ENCODE measurements around the gene ZNF143.

ZNF143 gene

DNA sequence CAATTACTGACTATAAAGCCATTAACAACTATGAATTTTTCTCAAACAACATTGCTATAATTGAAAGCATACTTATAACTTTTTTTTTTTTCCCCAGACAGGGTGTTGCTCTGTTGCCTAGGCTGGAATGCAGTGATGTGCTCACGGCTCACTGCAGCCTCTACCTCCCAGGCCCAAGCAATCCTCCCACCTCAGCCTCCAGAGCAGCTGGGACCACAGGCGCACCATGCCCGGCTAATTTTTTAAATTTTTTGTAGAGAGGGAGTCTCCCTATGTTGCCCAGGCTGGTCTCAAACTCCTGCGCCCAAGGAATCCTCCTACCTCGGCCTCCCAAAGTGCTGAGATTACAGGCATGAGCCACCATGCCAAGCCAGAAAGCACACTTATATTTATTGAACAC lies 106.6 kb downstream of the ZNF143 start:
- CTCF ChIA-PET: interaction anchor here (0.9 kb wide), 1 partner anchor 32 kb away, joined by 5 read pairs; no protein-coding TSS in a partner anchor
- TF ChIP-seq ARNT (IDR thresholded peaks at IDR 0.05) (no peak), TARDBP (IDR thresholded peaks at IDR 0.05) (no peak), L3MBTL2 (conservative IDR thresholded peaks at IDR 0.05) (no peak), SP1 (IDR thresholded peaks at IDR 0.05) (no peak), HDGF (IDR thresholded peaks at IDR 0.05; ENCODE audit: borderline replicate concordance) (no peak), ZNF384 (IDR thresholded peaks at IDR 0.05) (no peak), LEF1 (IDR thresholded peaks at IDR 0.05; ENCODE audit: borderline replicate concordance) (no peak), FOXA1 (IDR thresholded peaks at IDR 0.05) (no peak), NFRKB (IDR thresholded peaks at IDR 0.05) (no peak), BHLHE40 (IDR thresholded peaks at IDR 0.05; ENCODE audit: borderline replicate concordance) (no peak)
- POLR2A ChIA-PET: interaction anchor here (1.3 kb wide), 1 partner anchor 8 kb away, joined by 6 read pairs; no protein-coding TSS in a partner anchor
- DNase-seq (ENCODE audit: extremely low spot score): no peak

DNA sequence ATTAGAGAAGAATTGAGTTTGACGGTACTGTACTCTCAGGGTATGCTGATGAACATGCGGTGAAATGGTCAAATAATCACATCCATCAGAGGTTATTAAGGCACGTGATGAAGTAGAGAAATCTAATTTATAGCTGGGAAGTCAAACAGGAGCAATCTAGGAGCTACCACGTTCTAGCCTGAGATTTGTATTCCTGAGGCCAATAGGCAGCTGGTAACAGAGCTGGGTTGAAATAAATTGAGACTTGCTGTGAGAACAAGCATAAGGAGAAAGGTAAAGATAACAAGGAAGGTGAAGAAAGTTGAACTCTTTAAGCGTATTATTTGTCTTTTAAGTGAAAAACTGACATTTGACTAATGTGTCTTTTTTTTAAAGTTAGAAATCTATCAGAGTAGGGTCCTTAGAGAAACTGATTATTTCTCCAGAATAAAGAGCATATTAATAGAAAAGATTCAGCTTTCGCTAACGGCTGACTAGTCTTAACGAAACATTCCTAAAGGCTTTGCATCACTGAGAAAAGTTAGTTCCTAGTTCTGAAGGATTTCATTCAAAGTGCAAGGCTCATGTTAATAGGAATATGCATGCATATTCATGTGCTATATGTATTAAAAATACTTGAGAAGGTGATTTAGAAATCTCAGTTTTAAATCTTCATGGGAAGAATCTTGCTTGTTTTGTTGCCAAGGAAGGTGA lies 107.5 kb downstream of the ZNF143 start:
- ChIA-PET POLR2A (interaction anchor here (0.9 to 1.0 kb wide), 2 partner anchors 9 to 108 kb away, joined by 3 read pairs; partner anchors contain the start of gene ZNF143), CTCF (interaction anchor here (0.8 kb wide), 1 partner anchor 35 kb away, joined by 3 read pairs; no protein-coding TSS in a partner anchor)
- TF ChIP-seq ARNT (IDR thresholded peaks at IDR 0.05): no peak
- no peak for TF ChIP-seq CTBP1 (IDR thresholded peaks at IDR 0.05; ENCODE audit: borderline replicate concordance)
- TF ChIP-seq SP1 (IDR thresholded peaks at IDR 0.05): no peak
- TF ChIP-seq NFRKB (IDR thresholded peaks at IDR 0.05): no peak
- TF ChIP-seq FOXA1 (IDR thresholded peaks at IDR 0.05): no peak
- no peak for TF ChIP-seq LEF1 (IDR thresholded peaks at IDR 0.05; ENCODE audit: borderline replicate concordance)
- no peak for TF ChIP-seq ZNF384 (IDR thresholded peaks at IDR 0.05)
- no peak for TF ChIP-seq FOXM1 (IDR thresholded peaks at IDR 0.05; ENCODE audit: borderline replicate concordance)
- no peak for TF ChIP-seq BHLHE40 (IDR thresholded peaks at IDR 0.05; ENCODE audit: borderline replicate concordance)
- TF ChIP-seq FOXK2 (IDR thresholded peaks at IDR 0.05): no peak
- no peak for TF ChIP-seq HDGF (IDR thresholded peaks at IDR 0.05; ENCODE audit: borderline replicate concordance)
- TF ChIP-seq L3MBTL2 (conservative IDR thresholded peaks at IDR 0.05): no peak
- no peak for TF ChIP-seq SUZ12 (IDR thresholded peaks at IDR 0.05)
- no peak for TF ChIP-seq ELF4 (IDR thresholded peaks at IDR 0.05)
- no peak for DNase-seq (ENCODE audit: extremely low spot score)

DNA sequence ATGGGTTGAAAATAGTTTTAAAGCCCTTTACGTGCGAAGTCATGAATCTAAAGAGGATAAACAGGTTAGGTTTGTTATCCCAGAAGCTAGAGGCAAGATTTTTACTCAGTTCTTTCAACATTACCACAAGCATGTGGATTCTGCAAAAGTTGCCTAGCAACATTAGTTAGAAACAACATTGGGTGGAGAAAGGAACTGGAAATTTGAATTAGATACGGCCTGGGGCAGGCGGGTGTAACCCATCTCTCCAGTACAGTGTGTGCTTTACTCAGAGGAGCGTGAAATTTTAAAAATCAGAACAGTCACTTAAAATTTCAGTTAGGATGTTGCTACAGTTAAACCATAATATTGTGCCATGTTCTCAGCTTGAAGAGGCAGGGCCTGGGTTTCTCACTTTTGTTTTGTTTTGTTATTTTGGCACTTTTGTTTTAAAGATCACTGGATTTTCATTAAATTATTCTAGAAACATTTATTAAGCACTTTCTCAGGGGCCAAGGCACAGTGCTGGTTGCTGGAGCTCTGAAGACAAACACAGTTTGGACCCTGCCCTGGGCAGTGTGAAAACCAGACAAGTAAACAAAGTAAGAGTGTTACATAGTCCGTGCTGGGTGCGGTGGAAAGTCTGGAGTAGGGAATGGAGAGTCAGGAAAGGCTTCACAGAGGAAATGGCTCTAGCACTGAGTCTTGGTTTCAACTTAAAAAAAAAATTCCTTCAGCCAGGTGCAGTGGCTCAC lies 108.2 kb downstream of the ZNF143 start:
- ChIA-PET POLR2A (interaction anchor here (0.9 to 1.0 kb wide), 2 partner anchors 9 to 108 kb away, joined by 3 read pairs; partner anchors contain the start of gene ZNF143), CTCF (interaction anchor here (0.8 kb wide), 1 partner anchor 35 kb away, joined by 3 read pairs; no protein-coding TSS in a partner anchor)
- no peak for DNase-seq (ENCODE audit: extremely low spot score)
- TF ChIP-seq NFRKB (IDR thresholded peaks at IDR 0.05) (no peak), ZNF384 (IDR thresholded peaks at IDR 0.05) (no peak), SP1 (IDR thresholded peaks at IDR 0.05) (no peak), HDGF (IDR thresholded peaks at IDR 0.05; ENCODE audit: borderline replicate concordance) (no peak), ELF4 (IDR thresholded peaks at IDR 0.05) (no peak), ARNT (IDR thresholded peaks at IDR 0.05) (no peak), L3MBTL2 (conservative IDR thresholded peaks at IDR 0.05) (no peak), TARDBP (IDR thresholded peaks at IDR 0.05) (no peak), FOXM1 (IDR thresholded peaks at IDR 0.05; ENCODE audit: borderline replicate concordance) (no peak), LEF1 (IDR thresholded peaks at IDR 0.05; ENCODE audit: borderline replicate concordance) (no peak), SUZ12 (IDR thresholded peaks at IDR 0.05) (no peak), FOXA1 (IDR thresholded peaks at IDR 0.05) (no peak), CTBP1 (IDR thresholded peaks at IDR 0.05; ENCODE audit: borderline replicate concordance) (no peak), FOXK2 (IDR thresholded peaks at IDR 0.05) (no peak), BHLHE40 (IDR thresholded peaks at IDR 0.05; ENCODE audit: borderline replicate concordance) (no peak)
- TF ChIP-seq, protein P1, sequence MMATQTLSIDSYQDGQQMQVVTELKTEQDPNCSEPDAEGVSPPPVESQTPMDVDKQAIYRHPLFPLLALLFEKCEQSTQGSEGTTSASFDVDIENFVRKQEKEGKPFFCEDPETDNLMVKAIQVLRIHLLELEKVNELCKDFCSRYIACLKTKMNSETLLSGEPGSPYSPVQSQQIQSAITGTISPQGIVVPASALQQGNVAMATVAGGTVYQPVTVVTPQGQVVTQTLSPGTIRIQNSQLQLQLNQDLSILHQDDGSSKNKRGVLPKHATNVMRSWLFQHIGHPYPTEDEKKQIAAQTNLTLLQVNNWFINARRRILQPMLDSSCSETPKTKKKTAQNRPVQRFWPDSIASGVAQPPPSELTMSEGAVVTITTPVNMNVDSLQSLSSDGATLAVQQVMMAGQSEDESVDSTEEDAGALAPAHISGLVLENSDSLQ (IDR thresholded peaks at IDR 0.05): no peak

DNA sequence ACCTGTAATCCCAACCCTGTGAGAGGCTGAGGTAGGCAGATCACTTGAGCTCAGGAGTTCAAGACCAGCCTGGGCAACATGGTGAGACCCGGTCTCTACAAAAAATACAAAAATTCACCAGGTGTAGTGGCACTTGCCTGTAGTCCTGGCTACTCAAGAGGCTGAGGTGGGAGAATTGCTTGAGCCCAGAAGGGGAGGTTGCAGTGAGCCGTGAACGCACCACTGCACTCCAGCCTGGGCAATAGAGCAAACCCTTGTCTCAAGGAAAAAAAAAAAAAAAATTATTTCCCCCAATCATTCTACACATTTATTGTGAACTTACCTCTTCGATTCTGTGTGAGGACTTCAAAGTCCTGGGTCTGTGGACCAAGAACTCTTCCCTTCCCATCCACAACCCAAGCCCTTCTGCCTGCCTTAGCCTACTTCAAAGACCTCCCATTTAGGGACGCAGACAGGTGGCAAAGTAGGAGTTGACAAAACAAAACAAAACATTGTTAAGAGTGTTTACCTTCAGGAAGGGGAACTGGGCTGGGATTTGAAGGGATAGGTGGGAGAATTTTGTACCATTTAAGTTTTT lies 108.9 kb downstream of the ZNF143 start:
- no peak for TF ChIP-seq FOXM1 (IDR thresholded peaks at IDR 0.05; ENCODE audit: borderline replicate concordance)
- no peak for TF ChIP-seq SP1 (IDR thresholded peaks at IDR 0.05)
- TF ChIP-seq FOXK2 (IDR thresholded peaks at IDR 0.05): no peak
- TF ChIP-seq ZNF384 (IDR thresholded peaks at IDR 0.05): no peak
- TF ChIP-seq FOXA1 (IDR thresholded peaks at IDR 0.05): no peak
- no peak for TF ChIP-seq TARDBP (IDR thresholded peaks at IDR 0.05)
- no peak for TF ChIP-seq L3MBTL2 (conservative IDR thresholded peaks at IDR 0.05)
- TF ChIP-seq HDGF (IDR thresholded peaks at IDR 0.05; ENCODE audit: borderline replicate concordance): no peak
- TF ChIP-seq, protein P1 (IDR thresholded peaks at IDR 0.05): no peak
- TF ChIP-seq ELF4 (IDR thresholded peaks at IDR 0.05): no peak
- TF ChIP-seq CTBP1 (IDR thresholded peaks at IDR 0.05; ENCODE audit: borderline replicate concordance): no peak
- TF ChIP-seq ARNT (IDR thresholded peaks at IDR 0.05): no peak
- TF ChIP-seq BHLHE40 (IDR thresholded peaks at IDR 0.05; ENCODE audit: borderline replicate concordance): no peak
- TF ChIP-seq NFRKB (IDR thresholded peaks at IDR 0.05): no peak
- ChIA-PET CTCF (no interaction called here), POLR2A (no interaction called here)
- no peak for DNase-seq (ENCODE audit: extremely low spot score)

DNA sequence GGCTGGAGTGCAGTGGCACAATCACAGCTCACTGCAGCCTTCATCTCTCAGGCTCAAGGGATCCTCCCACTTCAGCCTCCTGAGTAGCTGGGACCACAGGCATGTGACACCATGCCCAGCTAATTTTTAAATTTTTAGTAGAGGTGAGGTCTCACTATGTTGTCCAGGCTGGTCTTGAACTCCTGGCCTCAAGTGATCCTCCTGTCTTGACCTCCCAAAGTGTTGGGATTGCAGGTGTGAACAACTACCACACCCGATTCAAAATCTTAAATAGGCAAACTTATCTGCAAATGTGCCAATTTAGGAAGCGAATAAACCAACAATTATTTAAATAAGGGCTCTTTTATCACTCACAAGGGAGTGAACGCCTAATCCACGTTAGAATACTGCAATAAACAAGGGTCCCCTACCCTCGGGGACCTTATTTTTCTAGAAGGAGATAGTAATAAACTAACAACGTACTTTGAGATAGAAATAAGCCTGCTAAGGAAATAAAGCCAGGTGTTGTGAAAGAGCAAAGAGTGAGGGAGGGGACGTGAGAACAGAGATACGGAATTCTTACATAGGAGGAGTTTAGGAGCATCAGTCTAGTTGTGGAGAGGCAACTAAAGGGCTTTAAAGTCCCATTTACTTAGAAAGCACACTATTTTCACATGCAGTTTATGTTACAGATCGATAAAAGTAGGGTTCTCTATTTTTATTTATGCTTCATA lies 109.7 kb downstream of the ZNF143 start:
- DNase-seq (ENCODE audit: extremely low spot score): no peak
- CTCF ChIA-PET: no interaction called here
- POLR2A ChIA-PET: interaction anchor here (3.8 to 4.2 kb wide), 2 partner anchors 36 to 41 kb away, joined by 19 to 25 read pairs; no protein-coding TSS in a partner anchor
- TF ChIP-seq L3MBTL2 (conservative IDR thresholded peaks at IDR 0.05) (no peak), ARNT (IDR thresholded peaks at IDR 0.05) (no peak), FOXM1 (IDR thresholded peaks at IDR 0.05; ENCODE audit: borderline replicate concordance) (no peak), LEF1 (IDR thresholded peaks at IDR 0.05; ENCODE audit: borderline replicate concordance) (no peak), ELF4 (IDR thresholded peaks at IDR 0.05) (no peak), NFRKB (IDR thresholded peaks at IDR 0.05) (no peak), ZNF384 (IDR thresholded peaks at IDR 0.05) (no peak)
- TF ChIP-seq, protein P1 (IDR thresholded peaks at IDR 0.05): no peak
